ENCODE measurements around the gene ASIC1. TPM values are rescaled to one million over a fixed set of nuclear protein-coding genes. Genes with fewer than 3 reads are reported as not detected.
"Not testable (repeated sequence)": the region's sequence is repeated elsewhere in the genome, so short reads cannot be mapped to it uniquely, and the experiment has no call there.

ASIC1 gene
- 1 to 10 TPM; 3.3 to 6.0 (median 5.5) TPM for polyA plus RNA-seq (ENCODE audit: insufficient read length in 4 of 4)

GRCh38 chr12:50057000-50057841 lies at the start of gene ASIC1:
Gene ASIC1 (plus strand): TSS chr12:50057596. CDS start chr12:50058767, 1,171 bp downstream.
- no peak for DNase-seq (ENCODE audit: low read depth in 4 of 4, low spot score in 2 of 4)

GRCh38 chr12:50013361-50014147 lies 43.8 kb upstream of the ASIC1 start:
- DNase-seq (ENCODE audit: low read depth in 4 of 4, low spot score in 2 of 4) = no peak

DNA sequence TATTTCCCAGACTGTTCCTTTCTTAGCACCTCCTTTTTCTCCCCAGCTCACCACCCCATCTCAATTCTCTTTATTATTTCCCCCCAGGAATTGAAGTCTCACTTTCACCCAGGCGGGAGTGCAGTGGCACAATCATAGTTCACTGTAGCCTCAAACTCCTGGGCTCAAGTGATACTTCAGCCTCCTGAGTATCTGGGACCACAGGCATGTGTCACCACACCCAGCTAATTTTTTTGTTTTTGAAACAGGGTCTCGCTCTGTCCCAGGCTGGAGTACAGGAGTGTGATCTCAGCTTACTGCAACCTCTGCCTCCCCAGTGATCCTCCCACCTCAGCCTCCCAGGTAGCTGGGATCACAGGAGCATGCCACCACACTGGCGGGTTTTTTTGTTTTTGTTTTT lies 43.1 kb upstream of the ASIC1 start:
- DNase-seq (ENCODE audit: low read depth in 4 of 4, low spot score in 2 of 4) = no peak

DNA sequence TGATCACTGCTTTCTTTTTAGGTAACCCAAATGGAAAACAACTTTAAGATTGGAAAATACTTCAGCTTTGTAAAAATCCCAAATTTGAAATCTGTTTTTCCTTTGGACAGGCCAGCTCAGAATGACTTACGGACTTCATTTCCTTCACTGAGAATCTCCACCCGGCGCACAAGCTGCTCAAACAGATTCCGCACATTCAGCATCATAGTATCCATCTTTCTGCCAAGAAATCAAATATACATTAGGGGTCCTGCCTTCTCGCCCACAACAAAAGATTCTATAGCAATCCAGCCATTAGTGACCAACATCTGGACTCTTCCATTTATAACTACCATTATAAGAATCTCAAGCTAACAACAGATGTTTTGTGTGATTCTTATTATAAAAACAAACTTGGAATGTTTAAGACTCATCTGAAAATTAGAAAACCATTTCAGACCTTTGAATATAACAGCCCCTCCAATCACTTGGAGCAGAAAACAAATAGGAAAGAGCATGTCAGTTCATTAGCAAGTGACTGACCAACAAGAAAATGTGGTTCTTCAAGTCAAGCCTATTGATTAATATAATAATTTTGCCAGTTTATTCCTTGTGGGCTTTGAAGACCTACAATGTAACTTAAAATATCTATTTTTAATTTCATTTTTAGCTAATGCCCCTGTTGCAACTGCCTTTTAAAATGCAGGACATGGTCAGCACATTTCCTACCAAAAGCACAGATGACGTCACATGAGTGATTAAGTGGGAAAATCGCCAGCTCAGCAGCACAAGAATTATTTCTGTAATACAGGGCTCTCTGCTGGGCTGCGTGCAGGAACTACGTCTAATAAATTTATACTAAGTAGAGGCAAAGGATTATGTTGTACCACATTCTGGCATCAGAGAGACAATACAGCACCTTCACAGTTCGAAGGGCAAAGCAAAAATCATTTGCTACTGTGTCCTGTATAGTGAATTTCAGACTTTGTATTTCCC lies 40.6 kb upstream of the ASIC1 start:
- DNase-seq (ENCODE audit: low read depth in 4 of 4, low spot score in 2 of 4) = no peak

DNA sequence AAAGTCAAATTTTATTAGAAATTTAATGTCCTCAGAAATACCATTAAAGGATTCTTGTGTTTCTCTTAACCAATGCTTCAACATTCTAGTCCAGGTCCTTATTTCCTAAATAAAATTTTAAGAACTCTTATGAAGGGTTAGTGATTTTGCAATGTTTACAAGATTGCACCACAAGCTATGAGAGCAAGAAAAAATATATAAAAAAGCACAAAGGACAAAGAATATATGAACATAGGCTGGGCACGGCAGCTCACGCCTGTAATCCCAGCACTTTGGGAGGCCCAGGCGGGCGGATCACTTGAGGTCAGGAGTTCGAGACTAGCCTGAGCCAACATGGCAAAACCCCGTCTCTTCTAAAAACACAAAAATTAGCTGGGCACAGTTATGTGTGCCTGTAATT lies 39.8 kb upstream of the ASIC1 start:
- no peak for DNase-seq (ENCODE audit: low read depth in 4 of 4, low spot score in 2 of 4)

DNA sequence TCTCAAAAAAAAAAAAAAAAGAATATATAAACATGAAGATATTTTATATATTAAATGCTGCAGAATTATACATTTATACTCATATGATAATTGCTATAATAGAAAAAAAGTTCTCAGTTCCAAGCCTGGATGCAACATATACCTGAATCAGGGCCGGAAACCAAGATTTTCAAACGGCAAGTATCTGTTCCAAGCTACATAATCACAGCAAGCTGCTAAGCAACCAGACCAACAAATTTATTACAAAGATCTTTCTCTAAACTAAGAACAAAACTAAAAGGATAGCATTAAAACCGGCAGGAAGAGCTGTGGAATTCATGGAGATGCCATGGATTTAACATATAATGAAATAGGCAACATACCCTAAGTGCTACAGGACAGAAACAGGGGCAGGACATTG lies 39.2 kb upstream of the ASIC1 start:
- no peak for DNase-seq (ENCODE audit: low read depth in 4 of 4, low spot score in 2 of 4)

DNA sequence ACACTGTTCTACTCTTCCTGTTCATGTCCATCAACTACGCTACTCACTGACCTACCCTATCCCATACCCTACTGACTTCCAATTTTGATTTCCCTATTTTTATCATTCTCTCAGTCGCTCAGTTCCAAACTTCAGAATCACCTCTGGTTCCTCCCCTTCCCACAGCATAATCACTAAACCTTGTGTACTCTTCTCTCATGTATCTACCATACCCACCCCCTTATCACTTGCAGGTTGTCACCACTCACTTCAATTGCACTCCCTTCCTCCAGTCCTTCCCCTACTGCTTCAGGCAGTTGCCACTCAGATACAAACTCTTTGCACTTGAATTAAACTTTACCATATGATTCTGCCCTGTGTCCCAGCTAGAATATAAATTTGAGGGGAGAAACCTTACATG lies 38.4 kb upstream of the ASIC1 start:
- no peak for DNase-seq (ENCODE audit: low read depth in 4 of 4, low spot score in 2 of 4)

DNA sequence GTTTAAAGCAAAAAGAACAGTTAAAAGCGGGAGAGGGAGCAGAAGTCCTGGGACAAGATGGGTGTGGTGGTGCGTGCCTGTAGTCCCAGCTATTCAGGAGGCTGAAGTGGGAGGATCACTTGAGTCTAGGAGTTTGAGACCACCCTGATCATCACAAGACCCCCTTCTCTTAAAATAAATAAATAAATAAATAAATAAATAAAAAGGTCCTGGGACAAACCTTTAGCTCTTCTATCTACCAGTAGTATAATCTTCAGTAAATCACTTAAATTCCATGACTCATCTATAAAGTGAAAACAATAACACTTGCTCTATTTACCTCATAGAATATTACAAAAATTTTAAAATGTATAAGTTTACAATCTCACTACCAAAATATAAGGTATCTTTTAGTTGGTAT lies 37.9 kb upstream of the ASIC1 start:
- DNase-seq (ENCODE audit: low read depth in 4 of 4, low spot score in 2 of 4) = no peak

GRCh38 chr12:50021031-50021430 lies 36.4 kb upstream of the ASIC1 start:
- no peak for DNase-seq (ENCODE audit: low read depth in 4 of 4, low spot score in 2 of 4)

DNA sequence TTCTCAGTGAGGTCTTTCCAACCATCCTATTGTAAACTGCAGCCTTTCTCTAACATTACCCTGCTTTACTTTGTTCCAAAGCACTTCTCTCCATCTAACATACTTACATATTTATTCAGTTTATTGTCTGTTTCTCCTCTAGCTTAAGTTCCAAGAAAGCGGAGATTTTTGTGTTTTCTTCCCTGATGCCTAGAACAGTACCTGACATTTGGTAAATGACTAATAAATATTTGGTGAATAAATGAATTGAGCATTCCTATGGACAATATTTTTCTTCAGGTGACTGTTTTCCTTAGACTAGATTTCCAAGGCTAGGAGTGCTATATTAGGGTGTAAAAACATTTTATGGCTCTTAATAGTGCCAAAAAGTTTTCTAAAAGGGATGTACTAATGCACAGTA lies 34.5 kb upstream of the ASIC1 start:
- no peak for DNase-seq (ENCODE audit: low read depth in 4 of 4, low spot score in 2 of 4)

- no peak for DNase-seq (ENCODE audit: low read depth in 4 of 4, low spot score in 2 of 4)
Measured at GRCh38 chr12:50024227-50024626, 33.2 kb upstream of the ASIC1 start.

- DNase-seq (ENCODE audit: low read depth in 4 of 4, low spot score in 2 of 4) = no peak
Measured at GRCh38 chr12:50024805-50025186, 32.6 kb upstream of the ASIC1 start.

DNA sequence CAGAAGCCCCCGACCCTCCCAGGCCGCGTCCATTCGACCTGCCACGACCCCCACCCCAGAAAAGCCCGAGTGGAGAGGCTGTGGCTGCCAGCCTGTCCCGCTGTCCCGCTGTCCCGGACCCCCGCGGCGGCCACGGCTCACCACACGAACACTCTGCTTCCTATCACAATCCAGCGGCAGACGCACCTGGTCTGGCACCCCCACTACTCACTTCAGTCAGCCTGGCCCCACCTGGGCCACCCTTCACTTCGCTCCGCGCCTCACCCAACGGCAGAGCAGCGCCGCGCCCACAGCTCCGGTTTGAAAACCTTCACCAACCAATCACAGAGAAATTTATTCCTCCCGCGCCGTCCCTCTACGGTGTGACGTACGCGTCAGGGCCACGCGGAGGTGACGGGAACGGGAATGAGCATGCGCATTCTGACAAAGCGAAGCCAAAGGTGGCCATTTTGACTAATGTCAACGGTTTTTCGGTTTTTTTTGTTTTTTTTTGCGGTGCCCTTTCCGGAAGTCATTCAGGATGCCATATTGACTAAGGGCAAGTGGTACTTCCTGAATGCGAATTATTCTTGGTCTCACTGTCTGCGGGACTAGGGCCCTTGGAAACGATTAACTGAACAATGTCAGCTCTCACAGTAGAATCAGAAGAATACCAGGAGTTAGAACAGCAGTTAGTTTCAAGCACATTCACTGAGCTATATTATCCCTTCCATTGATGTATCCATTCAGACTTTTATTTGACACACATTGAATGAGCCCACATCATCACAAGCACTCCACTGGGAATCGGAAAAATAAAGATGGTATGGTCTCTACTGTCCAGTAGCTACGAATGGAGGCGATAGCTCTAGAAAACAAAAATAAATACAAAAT lies 32.0 kb upstream of the ASIC1 start, which contains the start of gene RACGAP1:
Gene RACGAP1, minus strand, starts transcription at position 308 of the 873 bp plus-strand sequence. CDS start 8,779 bp downstream, outside the sequence.
- DNase-seq (ENCODE audit: low read depth in 4 of 4, low spot score in 2 of 4) = peak; percentile 97 to 99 (median 98)

DNA sequence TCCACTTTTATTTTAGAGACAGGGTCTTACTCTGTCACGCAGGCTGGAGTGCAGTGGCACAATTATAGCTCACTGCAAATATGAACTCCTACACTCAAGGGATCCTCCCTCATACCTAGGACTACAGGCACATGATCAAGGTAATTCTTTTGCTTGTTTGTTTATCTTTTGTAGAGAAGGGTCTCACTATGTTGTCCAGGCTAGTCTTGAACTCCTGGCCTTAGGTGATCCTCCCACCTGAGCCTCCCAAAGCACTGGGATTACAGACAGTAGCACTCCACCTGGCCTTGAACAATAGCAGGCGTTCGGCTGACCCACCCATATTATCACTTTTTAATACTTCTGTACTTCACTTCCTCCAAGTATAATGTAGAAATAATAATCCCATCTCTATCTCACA lies 30.7 kb upstream of the ASIC1 start:
- no peak for DNase-seq (ENCODE audit: low read depth in 4 of 4, low spot score in 2 of 4)

DNA sequence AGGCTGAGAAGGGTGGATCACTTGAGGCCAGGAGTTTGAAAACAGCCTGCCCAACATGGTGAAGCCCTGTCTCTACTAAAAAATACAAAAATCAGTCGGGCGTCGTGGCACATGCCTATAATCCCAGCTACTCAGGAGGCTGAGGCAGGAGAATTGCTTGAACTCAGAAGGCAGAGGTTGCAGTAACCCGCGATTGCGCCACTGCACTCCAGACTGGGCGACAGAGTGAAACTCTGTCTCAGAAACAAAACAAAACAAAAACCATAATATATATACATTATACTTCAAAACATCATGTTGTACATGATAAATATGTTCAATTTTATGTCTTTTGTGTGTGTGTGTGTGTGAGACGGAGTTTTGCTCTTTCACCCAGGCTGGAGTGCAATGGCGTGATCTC lies 26.9 kb upstream of the ASIC1 start:
- not testable (repeated sequence) for DNase-seq (ENCODE audit: low read depth in 4 of 4, low spot score in 2 of 4)

DNA sequence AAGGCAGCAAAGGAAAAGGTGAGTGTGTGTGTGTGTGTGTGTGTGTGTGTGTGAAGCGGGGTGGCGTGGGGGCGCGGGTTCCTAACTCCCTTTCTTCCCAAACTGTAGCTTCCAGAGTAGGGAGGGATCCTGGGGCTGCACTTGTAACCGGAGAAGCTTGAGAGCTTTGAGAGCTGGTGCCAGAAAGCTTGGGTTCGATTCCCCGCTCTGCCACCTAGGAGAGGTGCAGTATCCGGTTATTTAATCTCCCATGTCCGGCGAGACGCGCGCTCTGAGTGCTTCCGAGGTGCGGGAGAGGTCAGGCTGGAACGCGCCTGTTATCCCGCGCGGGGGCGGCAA lies 24.9 kb upstream of the ASIC1 start:
- DNase-seq (ENCODE audit: low read depth in 4 of 4, low spot score in 2 of 4) = no peak

DNA sequence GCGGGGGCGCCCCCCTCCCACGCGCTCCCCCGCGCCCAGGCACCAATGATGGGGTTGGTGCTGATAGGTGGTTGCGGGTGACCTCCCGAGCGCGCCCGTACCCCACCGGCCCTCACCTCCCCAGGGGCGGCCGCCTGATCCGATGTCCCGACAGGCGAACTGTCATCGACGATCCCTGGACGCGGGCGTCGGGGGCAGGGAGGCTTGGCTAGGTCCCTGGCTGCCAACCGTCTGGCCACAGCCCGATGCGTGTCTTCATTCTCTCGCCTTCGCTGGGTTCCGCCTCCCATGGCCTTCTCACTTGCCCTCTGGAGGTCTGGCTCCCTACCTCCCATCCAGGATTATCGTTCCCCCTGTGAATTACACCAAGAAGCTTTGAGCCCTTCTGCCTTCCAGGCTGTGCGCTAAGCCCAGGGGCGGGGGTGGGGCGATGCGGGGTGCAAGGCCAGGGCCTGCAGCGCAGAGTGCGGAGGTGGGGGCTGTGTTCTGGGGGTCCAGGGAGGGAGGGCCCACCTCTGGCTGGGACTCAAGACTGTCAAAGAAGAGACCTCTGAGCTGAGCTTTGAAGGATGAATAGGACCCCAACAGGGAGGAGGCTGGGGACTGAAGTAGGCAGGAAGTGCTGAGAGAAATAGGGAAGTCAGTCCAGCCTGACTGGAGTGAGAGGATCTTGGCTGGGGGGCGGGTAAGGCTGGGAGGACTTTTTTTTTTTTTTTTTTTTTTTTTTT lies 24.4 kb upstream of the ASIC1 start:
- DNase-seq (ENCODE audit: low read depth in 4 of 4, low spot score in 2 of 4) = no peak

GRCh38 chr12:50038336-50038735 lies 19.1 kb upstream of the ASIC1 start:
- DNase-seq (ENCODE audit: low read depth in 4 of 4, low spot score in 2 of 4) = no peak

Data from left renal cortex interstitium (tissue), 4 donors.